GM19468 (cell line): ENCODE data around the gene ATOSB.

ENCODE experiments used
- ATAC-seq: cut with Tn5 transposase; IDR thresholded peaks from one replicate; pipeline ENCODE4 v1.9.1; 2021; ENCODE audit warnings: mild to moderate bottlenecking, moderate library complexity, moderate number of reproducible peaks; ENCODE audit not compliant: unreplicated experiment; ENCODE audit errors: extremely low read depth

Gene ATOSB

DNA sequence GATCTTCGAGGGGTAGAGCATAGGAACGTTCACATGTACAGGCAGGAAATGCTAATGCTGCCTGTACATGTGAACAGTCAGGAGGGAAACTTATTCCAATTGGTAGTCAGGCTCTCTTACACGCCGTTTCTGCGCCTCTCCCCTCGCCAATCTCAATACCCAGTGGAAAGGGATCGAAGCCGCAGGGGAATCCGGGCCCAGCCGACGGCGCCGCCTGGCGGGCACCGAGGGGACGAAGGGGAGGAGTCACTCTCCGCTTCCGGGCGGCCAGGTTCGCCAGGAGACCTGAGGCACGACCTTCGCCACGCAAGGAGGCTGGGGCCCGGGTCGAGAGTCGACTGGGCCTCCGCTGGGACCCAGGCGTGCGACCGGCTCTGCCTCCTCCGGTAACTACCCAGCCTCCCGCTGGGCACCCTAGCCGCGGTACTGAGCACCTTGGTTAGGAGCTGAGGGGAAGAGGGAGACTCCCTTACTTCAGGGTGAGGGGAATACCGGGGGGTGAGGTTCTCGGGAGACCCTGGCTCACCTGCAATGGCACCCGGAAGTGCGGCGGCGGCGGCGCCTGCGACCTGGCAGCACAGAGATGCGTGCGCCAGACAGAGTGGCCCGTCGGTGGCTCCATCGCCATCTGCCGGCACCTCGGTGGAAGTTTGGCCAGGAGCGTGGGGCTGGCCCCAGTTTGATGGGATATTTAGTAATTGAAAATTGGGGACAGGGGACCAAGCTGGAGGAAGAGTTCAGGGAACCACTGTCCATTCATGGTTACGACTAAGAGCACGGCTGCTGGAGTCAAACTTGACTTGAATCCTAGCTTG, 19.4 kb downstream of the ATOSB start, which contains the start of gene PIGO:
PIGO (minus strand) TSS at position 557 of the 815 bp plus-strand sequence. CDS start 1,026 bp downstream, outside the sequence.
- ATAC-seq = peak; percentile 59

DNA sequence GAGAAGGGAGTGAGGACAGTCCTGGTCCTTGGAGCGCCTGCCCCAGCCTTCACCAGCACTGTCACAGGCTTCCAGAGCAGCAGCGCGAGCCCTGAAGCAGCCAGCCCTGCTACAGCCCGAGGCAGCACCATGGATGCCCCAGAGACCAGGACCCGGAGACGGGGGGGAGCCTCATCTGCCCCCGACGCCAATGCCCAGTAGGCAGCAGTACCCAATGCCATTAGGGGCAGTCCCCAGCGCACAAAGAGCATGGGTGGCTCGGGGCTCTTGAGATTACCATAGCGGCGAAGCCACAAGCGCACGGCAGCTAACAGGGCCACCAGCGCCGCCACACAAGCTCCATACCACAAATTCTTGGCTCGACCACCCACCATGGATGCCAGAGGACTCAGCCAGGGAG, 24.1 kb downstream of the ATOSB start:
- no peak for ATAC-seq

DNA sequence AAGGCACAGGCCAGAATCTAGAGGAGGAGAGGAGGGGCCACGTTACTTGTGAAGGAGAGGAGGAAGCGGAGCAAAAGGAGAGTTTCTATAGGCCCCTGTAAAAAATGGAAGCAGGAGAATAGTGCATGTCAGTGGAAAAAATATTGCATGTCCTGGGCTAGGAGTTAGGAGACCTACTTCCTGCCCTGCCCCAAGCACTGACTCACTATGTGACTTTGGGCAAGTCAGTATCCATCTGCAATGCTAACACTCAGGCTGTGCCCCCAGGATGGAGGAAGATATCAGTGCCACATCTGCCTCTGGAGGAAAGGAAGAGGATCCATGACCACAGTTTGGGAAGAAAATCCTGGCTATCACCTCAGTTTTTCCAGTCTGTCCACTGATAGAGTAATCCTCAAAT, 26.2 kb downstream of the ATOSB start:
- no peak for ATAC-seq

DNA sequence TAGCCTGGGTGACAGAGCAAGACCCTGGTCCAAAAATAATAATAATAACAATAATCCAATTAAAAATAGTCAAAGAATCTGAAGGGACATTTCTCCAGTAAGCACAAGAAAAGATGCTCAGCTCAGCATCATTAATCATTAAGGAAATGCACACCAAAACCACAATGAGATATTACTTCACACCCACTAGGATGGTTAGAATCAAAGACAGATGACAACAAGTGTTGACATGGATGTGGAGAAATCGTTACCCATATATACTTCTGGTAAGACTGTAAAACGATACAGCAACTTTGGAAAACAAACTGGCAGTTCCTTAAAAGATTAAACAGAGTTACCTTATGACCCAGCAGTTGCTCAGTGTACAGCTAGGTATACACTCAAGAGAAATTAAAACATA, 30.6 kb downstream of the ATOSB start:
- ATAC-seq = no peak

DNA sequence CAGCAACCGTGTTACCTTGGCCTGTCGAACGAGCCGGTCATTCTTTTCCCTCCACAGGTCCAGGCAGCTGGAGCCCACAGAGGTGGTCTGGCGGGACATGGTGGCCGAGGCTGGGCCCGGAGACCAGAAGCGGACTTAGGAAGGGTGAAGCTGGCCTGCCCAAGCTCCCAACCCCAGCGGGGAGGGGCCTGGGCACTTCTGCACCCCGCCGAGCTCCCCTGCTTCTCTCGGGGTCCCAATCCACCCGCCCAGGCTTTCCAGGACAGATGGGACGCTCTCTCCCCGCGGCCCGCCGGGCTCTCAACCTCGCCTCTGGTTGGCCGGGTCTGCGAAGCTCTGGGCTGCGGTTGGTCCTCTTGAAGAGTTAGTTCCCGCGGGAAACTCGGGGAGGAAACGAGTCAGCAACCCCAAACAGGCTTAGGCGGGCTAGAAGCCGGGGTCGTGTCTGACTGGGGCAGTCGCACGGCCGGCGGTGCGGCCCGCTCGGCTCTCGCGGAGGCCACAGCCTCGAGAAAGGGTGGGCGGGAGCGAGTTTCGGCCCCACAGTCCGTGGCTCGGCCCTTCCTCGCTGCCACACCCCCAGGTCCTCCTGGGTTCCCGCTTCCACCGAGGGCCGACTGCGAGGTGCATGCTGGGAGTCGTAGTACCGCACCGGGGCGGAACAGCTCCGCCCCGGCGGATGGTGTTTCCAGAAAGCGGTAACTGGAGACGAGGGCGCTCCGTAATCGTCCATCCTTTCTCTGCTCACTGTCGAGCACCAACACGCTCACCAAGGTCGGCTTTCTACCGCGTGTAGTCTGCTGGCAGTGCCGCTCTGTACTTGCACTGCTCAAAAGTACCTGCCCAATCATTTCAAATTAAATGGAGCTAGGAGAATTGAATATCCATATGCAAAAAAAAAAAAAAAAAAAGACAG, 36.0 kb downstream of the ATOSB start, which contains the start of gene FANCG:
FANCG (minus strand) TSS at position 517 of the 916 bp plus-strand sequence; CDS start at position 99, 418 bp downstream.
- peak; percentile 84 for ATAC-seq

DNA sequence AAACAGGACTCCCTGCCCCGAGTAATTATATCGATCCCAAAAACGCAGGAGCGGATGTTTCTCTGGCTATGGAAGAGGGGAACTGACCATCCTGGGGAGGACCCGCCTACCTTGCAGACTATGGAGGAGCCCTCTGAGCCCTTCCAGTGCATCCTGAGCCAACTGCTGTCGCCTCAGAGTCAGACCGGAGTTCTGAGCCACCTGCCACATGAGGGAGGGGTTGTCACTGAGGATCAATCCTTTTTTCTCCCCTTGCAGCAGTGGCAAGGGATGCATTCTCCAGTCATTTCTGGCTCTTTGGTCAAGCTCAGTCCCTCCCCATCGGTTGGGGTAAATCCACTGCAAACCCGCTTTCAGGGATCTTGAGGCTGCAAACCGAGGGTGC, 36.6 kb downstream of the ATOSB start:
- no peak for ATAC-seq

DNA sequence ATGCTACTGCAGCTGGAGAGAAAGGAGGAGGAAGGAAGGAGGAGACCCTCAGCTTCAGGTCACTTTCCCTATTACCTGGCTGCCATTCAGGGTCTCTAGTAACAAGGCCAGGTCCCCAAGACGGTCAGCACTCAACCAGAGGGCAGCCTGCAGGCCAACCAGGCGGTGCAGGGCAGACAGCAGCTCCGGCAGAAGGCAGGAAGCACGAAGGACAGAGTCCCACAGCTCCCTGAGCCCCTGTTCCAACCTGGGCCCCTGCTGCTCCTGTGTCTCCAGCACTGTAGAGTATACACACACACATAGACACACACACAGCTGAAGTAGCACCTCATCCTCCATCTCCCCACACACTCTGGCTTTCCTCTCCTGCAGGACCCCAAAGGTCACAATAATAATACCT, 37.6 kb downstream of the ATOSB start:
- no peak for ATAC-seq

DNA sequence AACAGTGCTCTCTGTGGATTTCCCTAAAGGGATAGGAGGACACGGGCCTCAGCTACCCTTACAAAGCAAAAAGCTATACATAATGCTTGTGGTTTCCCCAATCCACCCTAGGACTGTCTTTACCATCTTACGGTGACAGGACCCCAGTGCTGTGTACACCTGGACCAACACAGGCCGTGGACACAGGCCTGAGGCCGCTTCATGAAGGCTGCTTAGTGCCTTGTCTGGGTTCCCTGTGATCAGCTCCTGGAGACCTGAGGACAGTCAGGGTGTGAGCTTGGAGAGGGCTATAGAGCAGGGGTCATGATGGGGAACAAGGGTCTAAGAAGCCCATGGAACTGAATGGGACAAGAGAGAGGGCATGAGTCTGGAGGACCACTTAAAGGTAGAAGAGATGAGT, 38.8 kb downstream of the ATOSB start:
- no peak for ATAC-seq

DNA sequence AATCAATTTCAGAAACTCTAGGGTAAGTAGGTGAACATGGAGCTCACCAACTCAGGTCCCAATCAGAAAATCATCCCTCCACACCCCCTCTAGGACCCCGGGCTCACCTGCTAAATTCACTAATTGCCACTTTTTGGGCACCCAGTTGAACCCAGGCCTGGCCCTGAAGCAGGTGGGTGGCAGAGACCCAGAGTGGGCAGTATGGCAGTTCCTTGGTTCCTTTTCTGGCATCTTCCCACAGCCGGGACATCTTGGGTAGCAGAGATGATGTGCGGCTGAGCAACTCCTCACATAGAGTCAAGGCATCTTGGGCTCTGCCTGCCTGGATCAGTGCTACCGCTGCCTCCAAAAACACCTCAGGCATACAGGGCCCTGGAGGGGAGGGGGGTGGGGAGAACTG, 40.3 kb downstream of the ATOSB start:
- ATAC-seq = no peak

DNA sequence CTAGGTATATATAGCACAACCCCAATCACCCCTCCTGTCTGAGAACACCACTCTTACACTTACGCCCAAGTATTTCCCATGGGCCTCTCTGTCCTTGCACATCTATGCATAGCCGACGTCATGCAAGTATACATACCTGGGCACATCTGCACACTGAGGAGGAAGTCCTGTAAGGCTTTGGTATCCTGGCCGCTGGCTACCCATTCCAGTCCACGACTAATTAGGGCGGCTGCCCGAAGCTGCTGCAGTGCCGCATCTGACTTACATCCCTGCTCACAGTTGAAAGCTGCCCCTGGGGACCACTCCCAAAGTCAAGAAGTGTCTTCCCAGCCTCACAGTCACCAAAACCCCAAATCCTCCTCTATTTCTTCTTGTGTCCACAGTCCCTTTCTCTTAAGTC, 40.9 kb downstream of the ATOSB start:
- ATAC-seq = no peak

DNA sequence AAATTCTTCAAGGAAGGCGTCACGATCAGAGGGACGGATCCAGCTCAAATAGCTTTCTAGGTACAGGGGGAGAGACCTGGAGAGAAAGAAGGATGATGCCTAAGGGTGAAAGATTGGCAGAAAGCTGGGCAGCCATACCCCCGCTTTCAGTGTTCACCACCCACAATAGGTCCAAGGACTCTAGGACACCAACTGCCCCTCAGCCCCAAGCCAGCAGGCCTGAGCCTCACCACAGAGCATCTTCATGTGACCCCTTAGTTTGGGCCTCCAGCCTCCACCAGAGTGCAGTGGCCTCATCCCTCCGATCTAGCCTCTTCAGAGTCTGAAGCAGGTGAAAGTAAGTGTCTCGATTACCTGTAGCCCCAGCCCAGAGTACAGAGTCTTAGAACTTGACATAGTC, 41.5 kb downstream of the ATOSB start:
- ATAC-seq = no peak

DNA sequence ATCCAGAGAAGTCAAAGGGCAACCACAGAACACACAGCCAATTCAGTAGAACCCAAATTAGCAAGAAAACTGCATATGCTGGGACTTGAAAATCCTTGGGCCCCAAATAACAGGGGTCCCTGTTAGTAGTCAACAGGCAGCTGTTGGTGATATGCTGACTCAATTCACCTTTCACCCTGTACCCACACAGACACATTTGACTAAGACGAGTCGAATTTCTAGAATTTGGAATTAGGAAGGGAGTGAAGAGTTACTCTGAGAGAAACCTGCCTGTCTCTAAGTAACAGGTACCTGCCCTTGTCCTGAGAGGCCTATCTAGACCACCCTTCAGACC, 42.4 kb downstream of the ATOSB start:
- no peak for ATAC-seq

DNA sequence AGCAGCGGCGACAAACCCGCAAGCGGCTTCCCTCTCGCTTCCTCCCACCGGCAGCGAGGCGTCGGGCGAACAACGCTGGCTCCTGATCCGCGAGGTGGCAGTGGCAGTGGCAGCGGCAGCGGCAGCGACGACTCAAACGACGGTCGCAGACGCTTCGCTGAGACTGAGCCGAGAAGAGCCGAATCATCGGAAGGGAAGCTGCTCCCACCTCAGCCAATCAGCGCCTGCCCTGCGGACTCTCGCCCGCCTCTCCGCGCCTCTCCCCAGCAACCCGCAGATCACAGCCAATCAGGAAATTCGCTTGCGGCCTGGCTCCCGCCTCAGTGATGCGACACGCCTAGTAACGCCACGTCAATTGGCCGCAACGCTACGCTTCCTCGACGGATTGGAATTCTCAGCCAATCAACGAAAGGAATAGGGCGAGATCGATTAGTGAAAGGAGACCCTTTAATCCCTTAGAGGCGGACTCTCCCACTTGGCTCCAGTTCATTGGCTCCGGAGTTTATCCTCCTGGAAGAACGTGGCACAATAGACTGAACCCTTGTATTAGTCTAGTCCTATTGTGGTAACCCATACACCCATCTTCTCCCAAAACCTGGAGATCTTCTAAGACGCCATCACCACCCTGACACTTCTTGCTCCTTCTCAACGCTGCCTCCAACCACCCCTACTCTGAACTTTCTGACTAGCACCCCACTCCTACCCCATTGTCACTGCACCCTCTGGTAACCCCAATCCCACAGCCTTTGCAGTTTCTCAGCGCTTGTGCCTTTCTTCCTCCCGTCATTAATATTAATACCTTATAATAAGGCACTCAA, 43.0 kb downstream of the ATOSB start, which contains the start of gene VCP:
VCP (minus strand) TSS at position 165 of the 818 bp plus-strand sequence. CDS start 272 bp downstream, outside the sequence.
- ATAC-seq = peak; percentile 75

DNA sequence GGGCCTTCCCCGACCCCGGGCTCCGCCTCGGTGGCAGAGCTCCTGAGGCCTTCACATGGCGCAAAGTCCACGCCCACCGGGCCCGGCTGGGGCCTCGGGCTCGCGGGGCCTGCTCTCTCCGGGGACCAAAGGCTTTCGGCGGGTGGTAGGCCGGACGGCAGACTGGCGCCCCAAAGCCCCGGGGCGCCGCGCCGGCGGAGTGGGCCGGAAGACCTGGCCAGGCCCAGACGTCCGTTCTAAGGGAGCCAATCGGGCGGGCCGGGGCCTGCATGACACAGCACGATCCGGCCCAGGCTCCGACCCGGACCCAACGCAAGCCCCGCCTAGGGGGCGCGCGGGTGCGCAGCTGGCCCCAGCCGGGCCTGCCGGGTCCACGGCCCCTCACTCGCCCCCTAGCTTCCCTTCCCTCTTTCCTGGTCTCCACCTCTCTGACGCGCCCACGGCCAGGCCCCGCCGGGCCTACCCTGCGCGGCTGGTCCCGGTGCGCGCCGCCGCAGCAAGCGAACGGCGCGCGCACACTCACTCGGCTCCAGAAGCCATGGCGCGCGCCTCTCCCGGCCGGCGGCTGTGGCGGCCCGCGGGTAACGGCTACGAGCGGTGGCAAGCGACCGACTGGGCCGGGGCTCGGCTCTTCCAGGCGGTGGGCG, 43.7 kb downstream of the ATOSB start:
- peak; percentile 49 for ATAC-seq

DNA sequence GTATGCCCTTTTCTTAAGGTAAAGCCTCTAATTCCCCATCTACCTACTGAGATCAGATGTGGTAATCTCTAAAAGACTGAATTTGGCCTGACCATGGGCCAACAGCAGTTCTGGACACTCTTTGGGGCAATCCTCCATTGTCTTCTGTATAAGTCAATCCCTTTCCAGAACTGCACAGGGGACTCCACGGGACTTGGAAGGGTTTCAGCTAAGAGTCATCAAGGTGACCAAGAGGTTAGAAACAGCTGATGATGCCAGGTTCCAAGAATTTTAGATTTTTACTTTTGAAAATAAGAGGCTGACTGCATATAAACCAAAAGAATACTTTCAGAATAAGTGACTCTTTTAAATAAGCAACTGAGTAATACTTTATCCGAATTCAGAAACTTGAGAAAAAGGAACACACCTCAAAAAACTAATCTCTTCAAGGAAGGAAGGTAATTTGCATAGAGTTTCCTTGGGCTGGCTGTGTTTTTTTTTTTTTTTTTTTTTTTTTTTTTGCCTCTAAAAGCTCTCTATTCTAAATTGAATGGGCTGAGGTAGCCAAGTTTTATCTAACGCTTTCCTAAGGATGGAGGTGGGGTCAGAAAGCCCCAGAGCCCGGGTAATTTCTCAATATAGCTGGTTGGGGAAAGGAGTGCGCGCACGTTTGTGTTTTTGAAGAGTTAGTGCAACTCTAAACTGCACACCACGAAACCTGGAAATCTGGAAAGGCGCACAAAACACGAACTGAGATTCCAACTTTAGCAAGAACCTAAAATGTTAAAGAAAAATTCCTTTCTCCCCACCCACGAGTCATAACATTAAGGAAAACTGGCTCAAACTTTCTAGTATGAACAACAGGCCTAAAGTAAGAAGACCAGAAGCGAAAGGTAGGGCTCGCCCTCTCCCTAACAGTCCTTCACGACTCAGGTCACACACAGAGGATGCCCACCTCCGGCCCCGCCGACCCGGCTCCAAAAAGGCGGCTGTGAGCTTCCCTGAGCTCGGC, 44.5 kb downstream of the ATOSB start:
- no peak for ATAC-seq

DNA sequence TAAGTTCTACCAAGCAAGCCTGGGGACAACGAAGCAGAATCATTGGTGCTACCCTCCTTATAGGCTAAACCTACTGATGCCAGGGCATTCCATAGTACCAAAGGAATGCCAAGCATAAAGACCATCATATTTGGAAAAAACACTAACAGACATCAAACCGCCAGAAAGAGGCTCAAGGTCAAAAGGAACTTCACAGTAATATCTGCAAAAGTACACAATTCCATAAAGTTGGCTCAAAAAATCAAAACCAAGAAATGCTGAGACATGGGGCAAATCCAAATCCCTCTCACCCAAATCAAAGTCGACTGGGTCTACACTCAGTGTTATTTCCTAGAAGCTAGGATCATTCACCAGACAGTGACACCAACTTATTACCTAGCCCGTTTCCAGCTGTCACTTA, 46.6 kb downstream of the ATOSB start:
- no peak for ATAC-seq

DNA sequence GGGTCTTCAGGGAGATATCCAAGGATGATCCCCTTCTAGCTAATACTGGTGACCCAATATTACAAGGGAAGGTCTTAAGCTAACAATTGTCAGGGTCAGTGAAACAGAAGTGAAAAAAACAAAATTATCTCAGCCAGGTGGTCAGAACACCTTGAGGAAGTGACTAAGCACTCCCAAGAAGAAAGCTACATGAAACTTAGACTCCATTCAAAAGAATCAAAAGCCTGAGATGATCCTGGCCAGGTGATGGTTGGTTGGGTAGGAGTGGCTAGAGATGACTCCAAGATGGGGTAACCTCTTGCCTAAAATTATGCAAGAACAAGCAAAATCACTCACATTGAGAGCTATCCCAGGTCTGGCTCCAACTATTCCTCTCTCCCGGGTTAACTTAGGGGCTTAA, 48.6 kb downstream of the ATOSB start:
- no peak for ATAC-seq

DNA sequence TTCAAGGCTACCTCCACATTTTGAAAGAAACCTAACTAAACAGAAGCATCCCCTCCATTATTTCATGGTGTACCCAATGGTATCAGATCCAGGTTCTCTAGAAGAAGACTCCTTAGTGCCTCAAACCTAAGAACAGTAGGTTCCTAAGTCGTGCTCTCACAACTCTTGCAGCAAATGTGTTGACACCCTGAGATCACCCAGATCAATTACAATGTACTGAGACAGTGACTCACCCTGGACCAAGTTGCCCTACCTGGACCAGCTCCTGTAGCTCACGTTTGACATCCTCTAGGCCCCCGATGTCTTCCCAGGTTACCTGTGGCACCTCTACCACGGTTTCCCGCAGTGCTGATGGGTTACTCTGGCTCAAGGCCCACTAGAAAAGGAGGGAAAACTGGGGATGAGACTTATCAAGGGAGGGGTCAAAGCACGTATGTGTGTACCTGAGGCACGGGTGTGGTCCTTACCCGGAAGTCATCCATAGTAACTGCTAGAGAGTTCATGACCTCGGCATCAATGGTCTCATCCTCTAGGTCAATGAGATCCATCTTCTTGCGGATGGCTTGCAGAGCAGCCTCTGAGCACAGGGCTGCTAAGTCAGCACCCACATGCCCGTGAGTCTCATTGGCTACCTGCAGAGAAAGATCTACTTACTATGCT, 55.0 kb downstream of the ATOSB start:
- no peak for ATAC-seq
